GM18498 (cell line): Measurements from ENCODE around the gene KMT2E.

Source experiments
- ATAC-seq: cut with Tn5 transposase; IDR thresholded peaks from one replicate; pipeline ENCODE4 v1.9.1; 2021; ENCODE audit warnings: mild to moderate bottlenecking, moderate library complexity; ENCODE audit not compliant: unreplicated experiment

Gene KMT2E

DNA sequence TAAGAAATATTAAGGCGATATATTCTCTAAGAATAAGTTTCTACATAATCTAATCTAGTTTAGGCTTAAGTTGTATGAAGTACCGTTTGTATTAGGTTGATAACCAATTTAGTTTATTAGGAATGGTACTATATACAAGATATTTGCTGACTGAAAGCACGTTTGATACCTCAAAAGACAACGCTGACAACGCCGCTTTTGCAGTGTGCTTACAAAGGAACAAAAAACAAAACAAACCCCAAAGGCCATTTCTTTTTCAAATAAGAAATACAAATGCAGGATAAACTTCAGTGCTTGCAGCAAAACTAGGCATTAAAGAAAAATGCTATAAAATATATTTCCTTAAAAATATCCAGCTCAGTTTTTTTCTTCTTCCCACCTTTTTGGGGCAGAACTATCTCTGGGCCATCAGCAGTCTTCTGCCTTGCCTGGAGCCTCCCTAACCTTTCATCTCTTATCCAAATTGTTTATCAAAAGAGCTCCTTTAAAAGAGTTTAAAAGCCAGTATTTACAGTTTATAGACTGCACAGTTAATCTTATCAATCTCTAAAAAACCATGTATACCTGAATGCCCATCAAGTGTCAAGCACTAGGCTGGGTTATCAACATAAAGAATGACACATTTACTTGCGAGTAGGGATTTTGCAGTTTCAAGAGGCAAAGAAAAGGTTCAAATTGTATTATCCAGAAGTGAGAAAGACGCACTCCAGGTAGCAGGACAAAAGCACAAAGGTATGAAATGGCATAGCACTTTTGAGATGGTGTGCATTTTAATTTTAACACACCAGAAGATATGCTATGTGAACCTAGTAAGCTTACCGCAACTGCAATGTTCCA lies 4.1 kb upstream of the KMT2E start:
- no peak for ATAC-seq

DNA sequence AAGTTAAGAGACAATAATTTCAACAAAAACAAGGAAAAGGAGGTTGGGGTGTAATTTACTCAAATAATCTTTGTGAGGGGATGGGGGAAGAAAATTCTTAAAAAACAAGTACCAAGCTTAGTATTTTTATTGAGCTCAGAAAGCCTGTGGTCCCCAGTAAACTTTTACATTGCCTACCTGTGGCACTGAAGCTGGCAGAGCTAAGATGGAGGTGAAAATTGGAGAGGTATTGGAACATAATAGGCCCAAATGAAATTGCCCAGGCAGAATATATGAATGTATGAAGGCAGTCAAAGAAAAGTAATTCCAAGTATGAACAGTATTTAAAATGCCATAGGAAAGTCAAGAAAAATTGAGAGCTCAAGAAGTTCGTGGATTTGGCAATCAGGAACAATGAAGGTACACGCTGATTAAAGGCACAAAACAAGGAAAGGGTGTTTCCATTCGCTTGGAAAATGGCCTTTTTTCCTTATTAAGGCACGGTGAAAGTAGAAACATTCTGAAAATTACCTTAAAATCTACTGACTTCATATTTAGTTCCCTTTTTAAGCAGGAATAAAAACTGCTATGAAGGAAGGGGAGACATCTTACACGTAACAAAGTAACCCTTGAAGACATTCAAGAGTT lies 3.4 kb upstream of the KMT2E start:
- ATAC-seq = no peak

DNA sequence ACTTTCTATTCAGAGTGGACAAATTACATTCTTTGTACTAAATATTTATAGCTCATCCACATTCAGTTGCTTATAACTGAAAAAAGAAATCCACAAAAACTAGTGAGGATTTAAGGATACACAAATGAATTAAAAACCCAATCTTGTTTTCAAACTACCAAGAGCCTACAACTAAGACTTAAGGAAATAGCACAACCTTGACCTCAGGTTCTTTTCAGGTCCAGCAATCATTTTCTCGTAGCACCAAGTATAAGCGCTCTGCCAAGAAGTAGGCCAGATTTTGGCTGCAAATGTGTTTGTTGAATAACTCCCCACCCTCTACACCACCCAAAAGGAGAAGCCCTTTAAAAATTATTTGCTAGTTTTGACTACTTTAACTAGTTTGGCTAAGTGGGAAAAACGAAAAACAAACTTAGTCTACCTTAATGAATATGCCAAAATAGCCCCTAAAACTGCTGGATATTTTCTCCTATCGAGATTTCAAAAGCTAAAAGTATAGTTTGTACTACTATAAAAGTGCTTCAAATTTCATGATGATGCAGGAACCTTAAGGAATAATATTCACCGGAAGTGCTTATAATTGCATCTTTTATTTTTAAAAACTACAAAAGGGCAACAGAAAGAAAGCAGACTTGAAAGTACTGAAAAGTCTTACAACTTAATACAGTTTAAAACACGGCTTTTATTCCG lies 2.7 kb upstream of the KMT2E start:
- ATAC-seq = no peak

DNA sequence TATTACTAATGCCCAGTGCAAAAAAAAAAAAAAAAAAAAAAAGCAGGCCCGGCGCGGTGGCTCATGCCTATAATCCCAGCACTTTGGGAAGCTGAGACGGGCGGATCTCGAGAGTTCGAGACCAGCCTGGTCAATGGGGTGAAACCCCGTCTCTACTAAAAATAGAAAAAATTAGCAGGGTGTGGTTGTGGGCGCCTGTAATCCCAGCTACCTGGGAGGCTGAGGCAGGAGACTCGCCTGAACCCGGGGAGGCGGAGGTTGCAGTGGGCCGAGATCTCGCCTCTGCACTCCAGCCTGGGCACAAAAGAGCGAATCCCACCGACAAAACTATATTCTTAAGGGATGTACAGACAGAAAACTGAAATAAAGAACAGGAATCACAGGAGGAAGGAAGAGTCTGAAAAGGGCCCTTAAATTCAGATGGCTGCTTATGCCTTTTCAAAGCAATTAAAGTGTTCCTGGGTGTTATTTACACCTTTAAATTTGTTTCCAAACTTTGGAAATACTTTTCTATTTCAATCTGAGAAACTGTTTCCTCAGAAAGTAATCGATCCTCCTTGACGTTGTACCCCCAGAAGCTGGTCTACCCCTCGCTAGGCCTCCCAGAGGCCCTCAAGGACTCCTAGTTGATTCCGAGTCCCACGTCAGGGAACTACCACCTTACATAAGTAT lies 2.0 kb upstream of the KMT2E start:
- ATAC-seq = no peak

DNA sequence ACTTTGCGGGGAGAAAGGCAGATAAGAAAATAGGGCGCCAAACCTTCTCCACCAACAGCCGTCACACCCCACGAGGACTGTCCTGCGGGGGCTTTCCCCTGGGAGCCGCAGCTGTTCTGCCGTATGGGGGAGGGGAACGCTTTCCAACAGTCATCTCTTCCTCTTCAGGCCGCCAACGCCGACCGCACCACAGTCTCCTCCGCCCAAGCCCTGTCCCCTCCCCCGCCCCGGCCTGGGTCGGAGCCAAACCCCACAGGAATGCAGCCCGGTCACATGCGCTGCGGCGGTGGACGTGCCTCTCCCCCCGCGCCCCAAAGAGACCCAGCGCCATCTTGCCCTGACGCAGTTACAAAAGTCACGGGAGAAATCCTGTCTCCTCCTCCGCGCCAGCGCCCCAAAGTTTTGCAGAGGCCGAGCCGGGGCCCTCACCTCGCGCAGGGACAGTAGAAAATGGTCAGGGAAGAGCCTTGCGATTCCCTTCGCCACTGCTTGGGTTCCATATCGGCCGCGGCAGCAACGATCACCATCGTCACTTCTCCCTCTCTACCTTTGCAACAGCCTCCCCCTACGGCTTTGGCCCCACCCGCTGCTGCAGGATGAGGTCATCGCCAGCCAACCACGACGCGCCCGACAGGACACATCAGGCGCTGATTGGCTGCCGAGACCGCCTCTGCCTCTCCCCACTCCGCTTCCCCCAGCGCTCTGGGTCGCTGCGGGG lies 1.3 kb upstream of the KMT2E start:
- peak; percentile 80 for ATAC-seq

DNA sequence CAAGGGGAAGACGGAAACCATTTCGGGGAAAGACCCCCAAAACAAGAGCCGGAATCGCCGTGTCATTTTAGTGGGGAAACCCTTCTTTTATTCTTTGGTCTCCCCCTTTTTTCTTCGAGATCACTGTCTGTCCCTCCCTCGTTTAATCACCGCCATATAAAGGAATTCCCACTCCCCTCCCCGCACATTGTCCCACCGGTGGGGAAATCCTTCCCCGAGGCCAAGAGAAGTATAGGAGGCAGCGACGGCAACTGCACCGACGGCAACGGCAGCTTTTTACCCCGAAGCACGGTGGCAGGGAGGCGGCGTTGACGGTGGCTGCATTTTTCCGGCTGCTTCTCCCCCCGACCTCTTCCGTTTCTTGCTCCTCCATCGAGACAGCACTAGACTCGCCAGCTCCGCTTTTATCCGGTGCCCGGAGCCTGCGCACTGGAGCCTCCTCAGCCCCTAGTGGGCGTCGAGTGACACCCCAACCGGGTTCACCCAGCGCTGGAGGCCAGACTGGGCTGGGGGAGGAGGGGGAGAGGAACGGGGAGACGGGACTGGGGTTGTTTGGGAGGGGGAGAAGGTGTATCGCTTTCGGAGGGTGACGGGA lies 687 bp upstream of the KMT2E start:
- peak; percentile 35 for ATAC-seq

DNA sequence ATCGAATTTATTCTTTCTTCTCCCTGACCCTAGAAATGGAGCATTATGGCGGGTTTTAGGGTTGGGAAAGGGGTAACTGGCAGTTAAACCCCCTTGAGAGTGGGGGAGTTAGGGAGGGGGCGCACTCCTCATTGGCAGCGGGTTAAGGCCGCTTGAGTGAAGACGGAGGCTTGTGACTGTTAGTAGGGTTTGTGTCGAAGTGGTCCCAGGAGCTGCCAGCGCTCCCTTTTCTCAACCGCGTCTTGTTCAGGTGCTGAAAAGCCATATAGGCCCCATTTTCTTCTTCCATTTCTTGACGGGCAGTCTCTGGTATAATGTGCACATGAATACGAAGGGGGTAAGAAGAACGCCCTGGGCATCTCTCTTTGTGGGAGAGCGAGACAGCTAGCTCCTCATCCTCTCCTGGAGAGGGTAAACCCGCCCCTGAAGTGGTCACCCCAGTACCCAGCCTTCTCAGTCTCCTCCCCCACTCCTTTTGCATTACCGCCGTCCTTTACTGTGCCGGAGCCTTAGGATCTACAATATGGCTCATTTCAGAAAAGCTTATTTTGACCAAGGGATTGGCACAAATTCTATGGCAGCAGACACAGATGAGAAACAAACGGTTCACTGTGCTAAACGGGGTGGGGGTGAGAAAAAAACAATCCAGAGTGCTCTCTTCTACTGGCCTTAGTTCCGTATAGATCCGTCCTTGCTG lies 836 bp downstream of the KMT2E start:
- ATAC-seq = no peak

DNA sequence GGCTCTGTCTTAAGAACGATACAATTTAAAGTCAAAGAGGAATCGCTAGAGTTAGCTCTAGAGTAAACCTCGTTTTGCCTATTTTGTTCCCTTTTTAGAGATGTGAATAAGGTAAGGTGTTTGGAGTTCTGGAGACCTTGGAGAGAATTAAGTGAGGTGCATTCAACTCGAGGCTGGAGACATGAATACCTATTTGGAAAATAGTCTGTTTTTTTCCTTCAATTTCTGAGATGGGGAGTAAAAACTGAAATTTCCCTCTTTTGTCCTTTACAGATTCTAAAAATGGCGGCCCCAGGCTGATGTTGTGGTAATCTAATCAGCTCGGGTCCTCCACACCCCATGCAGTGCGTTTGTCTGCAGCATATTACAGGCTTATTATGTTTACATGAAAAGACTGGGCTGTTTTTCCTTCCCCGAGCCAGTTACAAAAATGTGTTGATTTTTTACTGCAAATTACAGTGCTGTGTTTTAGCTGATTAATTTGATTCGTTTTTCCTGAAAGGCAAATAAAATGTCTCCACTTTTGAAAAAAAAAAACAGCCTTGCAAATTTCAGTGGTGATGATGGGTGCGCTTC lies 1.5 kb downstream of the KMT2E start:
- ATAC-seq = no peak

DNA sequence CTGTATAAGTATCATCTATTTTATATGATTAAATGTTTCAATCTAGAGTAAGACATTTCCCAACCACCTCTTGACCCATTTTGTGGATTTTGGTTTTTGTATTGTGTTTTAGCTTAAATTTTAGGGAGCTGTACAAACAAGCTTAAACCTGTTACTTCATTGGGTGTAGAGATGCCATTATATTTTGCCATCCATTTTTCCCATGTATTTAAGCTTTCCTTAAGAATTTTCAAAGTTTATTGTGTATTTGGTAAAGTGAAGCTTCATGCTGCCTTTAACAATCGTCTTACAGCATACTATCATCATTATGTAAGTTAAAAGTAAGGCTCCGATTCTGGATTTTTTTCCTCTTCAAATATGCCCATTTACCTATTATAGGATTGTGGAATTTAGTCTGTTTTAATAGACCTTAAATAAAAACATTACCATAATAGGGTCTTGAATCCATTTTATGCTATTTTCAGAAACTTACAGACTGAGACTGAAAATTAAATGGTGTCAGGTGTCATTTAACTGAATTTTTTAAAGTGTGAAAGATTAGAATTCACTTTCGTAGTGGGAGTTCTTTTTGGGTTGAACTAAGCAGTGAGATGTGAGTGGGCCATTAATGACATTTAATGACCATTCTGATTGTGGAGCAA lies 2.2 kb downstream of the KMT2E start:
- no peak for ATAC-seq

DNA sequence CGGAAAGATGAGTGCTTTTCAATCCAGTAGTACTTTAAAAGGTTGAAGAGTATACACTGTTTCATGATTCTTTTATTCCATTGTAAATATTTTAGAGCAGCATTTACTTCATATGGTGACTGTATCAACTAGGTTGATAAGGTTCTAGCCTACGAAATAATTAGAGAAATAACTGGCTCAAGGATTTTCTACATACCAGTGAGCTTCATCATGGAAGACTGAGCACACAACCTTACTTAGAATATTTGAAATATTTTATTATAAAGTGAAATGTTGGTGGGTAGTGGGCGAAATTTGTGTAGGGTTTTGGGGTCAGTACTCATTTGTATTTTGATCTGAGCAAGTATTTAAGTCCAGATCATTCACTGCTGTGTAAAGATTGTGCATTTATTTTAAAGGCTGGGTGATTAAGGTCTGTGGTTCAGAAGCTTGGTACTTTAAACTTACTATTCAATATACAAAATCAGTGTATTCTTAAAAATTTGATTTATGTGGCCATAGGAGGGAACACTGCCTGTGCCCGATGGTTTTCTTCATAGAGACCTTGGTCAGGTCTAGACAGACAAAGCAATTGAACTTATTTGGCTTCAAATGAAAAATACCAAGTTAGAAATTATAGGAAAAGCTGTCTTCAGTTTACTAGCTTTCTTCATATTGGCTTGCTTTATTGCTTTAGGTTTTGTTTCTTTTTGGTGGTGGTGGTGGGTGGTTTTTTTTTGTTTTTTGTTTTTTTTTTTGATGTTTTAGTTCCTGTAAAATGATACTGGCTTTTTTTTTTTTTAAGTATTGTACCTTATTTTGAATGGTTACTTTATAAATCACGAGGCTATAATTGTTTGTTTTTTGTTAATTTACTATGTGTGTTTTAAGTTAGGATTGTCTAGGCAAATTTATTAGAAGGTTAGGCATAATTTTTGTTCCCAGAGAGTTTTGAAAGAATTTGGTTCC lies 3.0 kb downstream of the KMT2E start:
- ATAC-seq = no peak

DNA sequence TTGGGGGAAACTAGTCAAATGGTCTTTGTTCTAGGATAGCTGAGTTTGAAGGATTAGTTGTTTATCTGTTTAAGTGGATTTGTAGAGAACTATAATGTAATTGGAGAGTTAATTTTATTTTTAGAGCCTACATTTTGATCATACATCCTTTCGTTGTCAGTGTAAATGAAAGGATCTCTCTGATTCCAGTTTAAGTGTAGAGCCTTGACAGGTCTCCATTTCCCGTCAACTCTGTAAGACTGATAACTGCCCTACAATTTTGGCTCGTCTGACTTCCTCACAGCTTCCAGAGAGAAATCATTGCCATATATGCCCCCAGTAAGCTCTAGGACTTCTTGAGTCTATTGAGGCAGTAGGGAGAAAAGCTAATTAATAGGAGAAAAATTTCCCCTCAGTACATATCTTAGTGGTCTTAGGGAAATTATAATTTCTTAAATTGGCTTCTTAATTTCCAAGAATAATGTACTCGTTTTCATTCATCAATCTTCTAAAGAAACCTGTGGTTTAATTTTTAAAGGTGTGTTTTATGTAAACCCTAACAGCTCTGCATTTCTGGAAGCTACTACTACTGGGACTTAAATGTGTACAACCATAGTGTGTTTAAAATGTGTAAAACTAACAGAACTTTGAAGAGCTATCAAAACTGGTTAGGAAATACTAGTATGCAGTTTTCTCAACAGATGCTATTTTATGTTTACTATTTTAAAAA lies 3.8 kb downstream of the KMT2E start:
- ATAC-seq = no peak

DNA sequence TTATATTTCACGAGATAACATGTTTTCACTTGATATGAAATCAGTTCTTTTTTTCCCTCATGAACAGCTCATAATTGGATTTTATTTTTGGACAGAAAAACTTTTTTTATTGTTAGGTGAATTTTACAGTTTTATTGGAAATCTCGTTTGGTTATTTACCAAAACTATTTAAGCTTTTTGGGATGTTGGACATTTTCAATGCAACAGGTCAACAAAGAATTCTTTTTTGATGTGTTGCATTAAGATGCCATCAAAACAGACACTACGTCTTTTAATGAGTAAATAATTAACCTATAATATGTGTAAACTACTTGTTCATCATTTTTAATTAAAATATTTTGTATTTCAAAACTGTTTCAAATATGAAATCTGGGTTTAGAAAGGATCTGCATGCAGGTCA lies 5.3 kb downstream of the KMT2E start:
- ATAC-seq = no peak

DNA sequence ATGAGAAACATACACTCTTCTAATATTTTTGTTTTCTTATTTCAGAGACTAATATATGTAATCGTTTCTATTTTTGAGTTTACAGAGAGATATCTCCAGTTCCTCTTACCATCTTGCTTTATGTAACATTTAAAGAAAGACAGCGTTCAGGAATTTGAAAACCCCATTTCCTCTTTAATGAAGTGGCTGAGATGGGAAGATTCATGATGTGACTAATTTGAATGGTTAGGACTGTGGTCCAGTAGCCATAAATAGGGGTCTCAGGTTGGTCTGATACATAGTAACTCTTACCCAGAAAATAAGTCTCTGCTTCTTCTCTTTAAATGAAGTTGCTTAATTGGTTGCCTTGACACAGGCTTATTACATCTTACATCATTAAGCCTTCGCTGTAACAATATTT lies 6.9 kb downstream of the KMT2E start:
- no peak for ATAC-seq

DNA sequence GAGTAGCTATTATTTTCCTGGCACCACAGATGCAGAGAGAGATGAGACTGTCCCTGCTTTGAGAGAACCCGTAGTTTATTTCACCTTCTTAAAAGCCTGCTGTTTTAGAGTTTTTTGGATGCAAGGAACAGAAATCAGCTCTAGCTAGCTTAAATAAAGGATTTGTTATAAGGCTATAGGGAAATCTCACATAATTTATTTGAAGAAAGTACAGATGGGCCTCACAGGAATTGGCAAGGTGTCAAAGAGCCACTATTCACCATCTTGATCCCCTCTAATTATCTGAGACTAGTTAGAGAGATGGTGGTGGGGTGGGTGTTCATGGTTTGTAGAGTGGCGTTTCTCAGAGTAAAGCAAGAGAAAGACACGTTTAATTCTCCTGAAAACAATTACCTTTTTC lies 7.3 kb downstream of the KMT2E start:
- no peak for ATAC-seq

DNA sequence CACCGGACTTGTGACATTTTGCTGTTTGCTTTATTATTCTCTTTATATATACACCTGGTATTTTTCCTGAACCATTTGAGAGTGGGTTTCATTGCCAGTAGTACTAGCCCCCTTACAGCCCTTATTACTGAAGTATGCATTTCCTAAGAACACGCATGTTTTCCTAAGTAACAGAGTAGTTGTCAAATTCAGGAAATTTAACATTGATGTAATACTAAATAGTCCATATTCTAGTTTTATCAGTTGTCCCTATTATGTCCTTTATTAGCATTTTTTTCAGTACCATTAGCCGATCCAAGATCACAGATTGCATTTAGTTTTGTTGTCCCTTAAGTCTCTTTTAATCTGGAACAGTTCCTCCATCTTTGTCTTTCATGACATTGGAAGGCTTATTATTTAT lies 8.0 kb downstream of the KMT2E start:
- ATAC-seq = no peak

DNA sequence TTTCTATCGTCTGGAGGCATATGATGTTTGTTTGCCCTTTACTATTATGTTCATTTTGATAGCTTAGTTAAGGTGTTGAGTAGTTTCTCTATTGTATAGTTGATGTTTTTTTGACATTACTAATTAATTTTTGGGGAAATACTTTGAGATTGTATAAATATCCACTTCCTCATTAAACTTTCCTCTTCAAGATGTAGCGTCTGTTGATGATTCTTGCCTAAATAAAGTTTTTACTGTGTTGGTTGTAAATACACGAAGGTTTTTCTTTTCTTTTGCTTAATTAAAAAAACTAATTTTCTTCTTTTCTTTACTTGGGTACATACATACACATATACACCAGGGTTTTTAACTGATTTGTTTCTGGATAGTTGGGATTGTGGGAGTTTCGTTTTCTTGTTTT lies 8.5 kb downstream of the KMT2E start:
- no peak for ATAC-seq

DNA sequence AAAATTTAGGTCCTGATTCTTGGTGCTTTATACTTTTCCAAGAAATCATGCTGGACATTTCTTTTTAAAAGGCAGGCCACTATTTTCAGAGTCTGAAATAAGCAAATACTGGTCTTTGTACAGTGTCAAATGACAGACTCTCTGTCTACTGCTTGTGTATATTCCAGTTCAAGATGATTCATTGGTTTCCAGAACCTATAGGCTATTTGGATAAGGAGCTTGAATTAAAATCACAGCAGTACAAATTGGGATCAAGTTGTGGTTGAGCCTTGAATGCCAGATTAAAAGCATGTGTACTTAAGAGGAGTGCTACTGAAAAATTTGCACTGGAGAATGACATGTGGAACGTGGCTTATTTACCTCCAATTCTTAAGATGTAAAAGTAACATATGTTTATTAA lies 10.7 kb downstream of the KMT2E start:
- no peak for ATAC-seq
